GM23248 (cell line): ENCODE measurements around the gene CA12. TPM values are rescaled to one million over a fixed set of nuclear protein-coding genes. Genes with fewer than 3 reads are reported as not detected.

ENCODE experiments used
- DNase-seq: peaks from one replicate; pipeline ENCODE4 v3.0.0-alpha.2; 2015
- H2AFZ ChIP-seq: fragments of 200-600 bp; sonication (generic); 2 replicates; pipeline ENCODE4 v1.6.1; 2016; ENCODE audit warnings: antibody characterized with exemption
- H3F3A ChIP-seq: fragments of 200-600 bp; sonication (generic); 2 replicates; pipeline ENCODE4 v1.6.1; 2016; ENCODE audit warnings: mild to moderate bottlenecking, antibody characterized with exemption, mixed run types; ENCODE audit not compliant: insufficient read depth
- H3K27ac ChIP-seq: fragments of 200-600 bp; sonication (generic); 2 replicates; pipeline ENCODE4 v1.5.1; 2016; ENCODE audit warnings: mild to moderate bottlenecking
- H3K27me3 ChIP-seq: fragments of 200-600 bp; sonication (generic); replicated peaks from 2 replicates; pipeline ENCODE4 v1.6.1; 2016; ENCODE audit warnings: mild to moderate bottlenecking; ENCODE audit not compliant: insufficient read depth
- H3K36me3 ChIP-seq: fragments of 200-600 bp; sonication (generic); 2 replicates; pipeline ENCODE4 v1.6.1; 2016; ENCODE audit warnings: low read depth, mild to moderate bottlenecking
- H3K4me1 ChIP-seq: fragments of 200-600 bp; sonication (generic); 2 replicates; pipeline ENCODE4 v1.6.1; 2016; ENCODE audit warnings: mild to moderate bottlenecking; ENCODE audit not compliant: insufficient read depth
- H3K4me2 ChIP-seq: fragments of 200-600 bp; sonication (generic); one replicate; pipeline ENCODE4 v1.6.1; 2016; ENCODE audit warnings: mild to moderate bottlenecking; ENCODE audit not compliant: unreplicated experiment
- H3K4me3 ChIP-seq: fragments of 200-600 bp; sonication (generic); 2 replicates; pipeline ENCODE4 v1.5.1; 2016; ENCODE audit warnings: mild to moderate bottlenecking
- H3K79me2 ChIP-seq: fragments of 200-600 bp; sonication (generic); 2 replicates; pipeline ENCODE4 v1.6.1; 2016; ENCODE audit warnings: mild to moderate bottlenecking; ENCODE audit not compliant: insufficient read depth
- H3K9ac ChIP-seq: fragments of 200-600 bp; sonication (generic); 2 replicates; pipeline ENCODE4 v1.6.1; 2016; ENCODE audit warnings: mild to moderate bottlenecking
- H3K9me2 ChIP-seq: fragments of 200-600 bp; sonication (generic); 2 replicates; pipeline ENCODE4 v1.6.1; 2016; ENCODE audit warnings: mixed run types, mild to moderate bottlenecking, moderate library complexity; ENCODE audit not compliant: insufficient read depth
- H3K9me3 ChIP-seq: fragments of 200-600 bp; sonication (generic); one replicate; pipeline ENCODE4 v1.6.1; 2017; ENCODE audit warnings: low read depth
- H4K20me1 ChIP-seq: fragments of 200-600 bp; sonication (generic); 2 replicates; pipeline ENCODE4 v1.6.0; 2016; ENCODE audit not compliant: insufficient read depth
- EZH2 ChIP-seq: fragments of 200-600 bp; sonication (generic); IDR thresholded peaks from 2 replicates; pipeline ENCODE4 v1.6.1; 2018; ENCODE audit warnings: antibody characterized with exemption, mild to moderate bottlenecking; ENCODE audit not compliant: insufficient read depth, poor library complexity, severe bottlenecking
- EZH2phosphoT487 ChIP-seq: fragments of 200-600 bp; sonication (generic); IDR thresholded peaks from 2 replicates; pipeline ENCODE4 v1.6.1; 2018; ENCODE audit warnings: antibody characterized with exemption, moderate library complexity, mild to moderate bottlenecking, low read depth; ENCODE audit not compliant: insufficient read depth
- WGBS, 2 experiments: methylation state at CpG; one replicate each; pipeline ENCODE4 v1.1.6; 2015 to 2017; ENCODE audit warnings: low lambda C conversion rate in 2 of 2, low coverage in 1 of 2; ENCODE audit errors: missing lambda C conversion rate in 2 of 2; 5-methylcytosine and 5-hydroxymethylcytosine counted together
- in situ Hi-C: fragments of 300-500 bp; cut with MboI; formaldehyde crosslinking; loops from 2 replicates; pipeline ENCODE4 v1.15.0; 2020
- polyA plus RNA-seq: library from polyadenylated mRNA; unstranded; fragments of >200 nt; fragmentation: Nextera tagmentation; extraction: Ambion mirVana; gene quantifications from 2 replicates; pipeline ENCODE4 v1.2.1, GENCODE V29; 2016
- total RNA-seq: library from RNA; depleted of rRNA; stranded (reverse); fragments of >200 nt; shearing (Covaris generic); gene quantifications from 2 replicates; pipeline ENCODE4 v1.2.3, GENCODE V29; 2014

CA12 gene
- total and polyA plus RNA-seq, 2 experiments from 2014 or later: 41.8 to 42.1 TPM

DNA sequence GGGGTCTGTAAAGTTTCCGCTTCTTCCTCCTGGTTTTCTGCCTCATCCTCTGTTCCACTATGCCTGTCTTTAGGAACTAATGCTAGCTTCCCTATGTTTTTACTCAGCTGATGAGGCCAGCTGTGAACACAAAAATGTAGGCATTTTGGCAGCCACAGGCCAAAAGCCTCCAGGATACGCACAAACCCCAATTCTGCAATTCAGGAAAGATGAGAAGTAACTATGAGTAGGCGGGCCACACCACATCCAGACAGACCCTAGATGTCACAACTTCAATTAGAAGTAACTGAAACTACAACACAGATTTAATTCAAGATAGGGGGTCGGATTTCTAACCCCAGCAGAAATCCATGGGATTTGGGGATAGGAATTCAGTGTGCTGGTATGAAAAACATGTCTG, 11.9 kb downstream of the CA12 start:
- no peaks in the 10 kb centered on the region for H4K20me1 ChIP-seq
- H3K4me2 ChIP-seq: no peak overlapping the region
- H3K36me3 ChIP-seq: no peaks in the 10 kb centered on the region
- H3K27ac ChIP-seq: no peak overlapping the region; the same call in 1 of the 2 replicates
- in situ Hi-C loops: no loop called here
- no peak overlapping the region for H2AFZ ChIP-seq
- no peak overlapping the region for H3K9ac ChIP-seq
- no peaks in the 10 kb centered on the region for H3K27me3 ChIP-seq
- no peaks in the 10 kb centered on the region for H3K9me3 ChIP-seq
- H3K4me1 ChIP-seq: peaks cover 67% of the 10 kb centered on the region
- H3K79me2 ChIP-seq: no peaks in the 10 kb centered on the region
- DNase-seq: peak; percentile 61
- TF ChIP-seq EZH2: no peak
- no peak for TF ChIP-seq EZH2phosphoT487
- 67 to 74% methylated on average over 4 of the region's 4 CpGs for WGBS, 2 experiments
- no peak overlapping the region for H3K4me3 ChIP-seq
- no peaks in the 10 kb centered on the region for H3K9me2 ChIP-seq
- peaks cover 56% of the 10 kb centered on the region for H3F3A ChIP-seq

DNA sequence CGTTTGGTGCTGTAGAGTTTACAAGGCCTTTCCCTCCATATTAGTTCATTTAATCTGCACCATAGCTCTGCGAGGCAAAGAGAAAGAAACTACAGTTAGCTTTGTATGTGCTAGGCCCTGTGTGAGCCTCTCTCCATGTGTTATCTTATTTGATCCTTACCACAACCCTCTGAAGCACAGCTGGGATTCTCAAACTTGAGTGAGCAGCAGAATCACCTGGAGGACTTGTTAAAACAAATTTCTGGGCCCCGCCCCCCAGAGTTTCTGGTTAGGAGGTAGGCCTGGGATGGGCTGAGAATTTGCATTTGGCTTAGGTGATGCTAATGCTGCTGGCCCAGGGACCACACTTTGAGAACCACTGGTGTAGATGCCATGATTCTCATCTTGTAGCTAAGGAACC, 12.3 kb downstream of the CA12 start:
- Histone ChIP-seq H4K20me1 (no peaks in the 10 kb centered on the region), H3K9ac (no peak overlapping the region), H3K9me3 (no peaks in the 10 kb centered on the region), H3K4me3 (no peak overlapping the region), H3K4me2 (no peak overlapping the region), H3F3A (peaks cover 51% of the 10 kb centered on the region), H3K79me2 (no peaks in the 10 kb centered on the region), H3K9me2 (no peaks in the 10 kb centered on the region), H3K4me1 (peaks cover 62% of the 10 kb centered on the region), H3K36me3 (no peaks in the 10 kb centered on the region), H3K27me3 (no peaks in the 10 kb centered on the region), H2AFZ (no peak overlapping the region), H3K27ac (no peak overlapping the region)
- WGBS, 2 experiments: 99% methylated on average over 3 of the region's 3 CpGs
- no peak for DNase-seq
- TF ChIP-seq EZH2phosphoT487: no peak
- no peak for TF ChIP-seq EZH2
- in situ Hi-C loops: no loop called here

DNA sequence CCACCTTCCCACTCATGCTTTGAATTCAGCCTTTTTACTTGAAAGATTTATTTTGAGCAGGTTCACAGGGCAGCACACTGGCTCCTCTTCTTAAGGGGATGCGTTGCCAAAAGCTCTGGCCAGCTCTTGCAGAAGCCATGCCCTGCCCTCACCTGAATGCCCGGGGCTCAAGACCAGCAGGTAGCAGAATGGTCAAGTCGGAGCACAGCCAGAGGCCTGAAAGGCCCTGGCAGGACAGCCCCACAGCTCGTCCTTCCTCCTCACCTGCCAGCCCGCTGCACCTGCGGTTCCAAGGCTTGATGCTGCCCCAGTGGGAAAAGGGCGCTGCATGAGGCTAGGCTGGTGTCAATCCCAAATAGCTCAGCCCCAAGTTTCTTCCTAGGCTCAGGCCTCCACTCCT, 13.1 kb downstream of the CA12 start:
- WGBS, 2 experiments: 91 to 97% methylated on average over 7 of the region's 7 CpGs
- H3K79me2 ChIP-seq: peaks cover 5% of the 10 kb centered on the region; the same call in 1 of the 2 replicates
- no peak overlapping the region for H3K9ac ChIP-seq
- no peaks in the 10 kb centered on the region for H3K9me3 ChIP-seq
- H3K27me3 ChIP-seq: no peaks in the 10 kb centered on the region
- no peak for DNase-seq
- H3K9me2 ChIP-seq: no peaks in the 10 kb centered on the region
- H3K36me3 ChIP-seq: no peaks in the 10 kb centered on the region
- H4K20me1 ChIP-seq: no peaks in the 10 kb centered on the region
- H3F3A ChIP-seq: peaks cover 43% of the 10 kb centered on the region
- H3K4me1 ChIP-seq: peaks cover 54% of the 10 kb centered on the region
- H3K4me3 ChIP-seq: no peak overlapping the region
- TF ChIP-seq EZH2: no peak
- no peak for TF ChIP-seq EZH2phosphoT487
- no peak overlapping the region for H2AFZ ChIP-seq
- no peak overlapping the region for H3K4me2 ChIP-seq
- no peak overlapping the region for H3K27ac ChIP-seq
- in situ Hi-C loops: no loop called here

DNA sequence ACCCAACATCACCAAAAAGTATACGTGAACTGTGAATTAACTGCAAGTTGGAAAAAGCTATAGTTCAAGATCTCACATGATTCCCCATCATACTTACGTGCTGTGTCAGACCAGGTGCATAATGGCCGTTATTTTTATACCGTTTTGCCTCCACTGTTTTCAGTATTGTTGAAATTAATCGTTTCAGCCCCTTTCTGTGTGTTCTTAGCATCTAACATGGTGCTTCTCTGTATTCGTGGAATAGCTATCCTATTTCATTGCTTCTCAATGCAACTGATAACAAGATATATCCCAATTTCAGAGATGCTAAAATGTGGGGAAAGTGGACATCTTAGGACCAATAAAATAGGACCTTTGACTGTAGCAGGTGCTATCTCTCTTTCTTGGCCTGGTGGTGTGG, 13.7 kb downstream of the CA12 start:
- no peaks in the 10 kb centered on the region for H3K9me2 ChIP-seq
- in situ Hi-C loops: no loop called here
- peaks cover 48% of the 10 kb centered on the region for H3K4me1 ChIP-seq
- no peak overlapping the region for H3K27ac ChIP-seq
- peaks cover 5% of the 10 kb centered on the region; the same call in 1 of the 2 replicates for H3K79me2 ChIP-seq
- H3K9me3 ChIP-seq: no peaks in the 10 kb centered on the region
- H3F3A ChIP-seq: peaks cover 37% of the 10 kb centered on the region
- TF ChIP-seq EZH2 (no peak), EZH2phosphoT487 (no peak)
- 96 to 98% methylated on average over 6 of the region's 6 CpGs for WGBS, 2 experiments
- no peak overlapping the region for H3K4me2 ChIP-seq
- H3K9ac ChIP-seq: no peak overlapping the region
- no peak overlapping the region for H2AFZ ChIP-seq
- H3K27me3 ChIP-seq: no peaks in the 10 kb centered on the region
- H3K36me3 ChIP-seq: no peaks in the 10 kb centered on the region
- DNase-seq: no peak
- H3K4me3 ChIP-seq: no peak overlapping the region
- H4K20me1 ChIP-seq: no peaks in the 10 kb centered on the region

GRCh38 chr15:63367390-63367789, 14.3 kb downstream of the CA12 start:
- Histone ChIP-seq H3K36me3 (no peaks in the 10 kb centered on the region), H3K9ac (no peak overlapping the region), H4K20me1 (no peaks in the 10 kb centered on the region), H3K4me3 (no peak overlapping the region), H3K9me3 (no peaks in the 10 kb centered on the region), H3F3A (peaks cover 32% of the 10 kb centered on the region), H3K79me2 (peaks cover 5% of the 10 kb centered on the region; the same call in 1 of the 2 replicates), H3K9me2 (no peaks in the 10 kb centered on the region), H2AFZ (no peak overlapping the region), H3K4me2 (no peak overlapping the region), H3K27ac (no peak overlapping the region), H3K4me1 (peaks cover 43% of the 10 kb centered on the region), H3K27me3 (no peaks in the 10 kb centered on the region)
- in situ Hi-C loops: no loop called here
- TF ChIP-seq EZH2: no peak
- TF ChIP-seq EZH2phosphoT487: no peak
- peak; percentile 46 for DNase-seq
- 55 to 58% methylated on average over 2 of the region's 2 CpGs for WGBS, 2 experiments
